Measurements from ENCODE around the gene GPR78. TPM values are rescaled to one million over a fixed set of nuclear protein-coding genes. Genes with fewer than 3 reads are reported as not detected.

Gene GPR78
- polyA plus RNA-seq, 1 donor (not counting 4 experiments of a cell fraction or from before 2014, with no cell fraction given), result not detected

DNA sequence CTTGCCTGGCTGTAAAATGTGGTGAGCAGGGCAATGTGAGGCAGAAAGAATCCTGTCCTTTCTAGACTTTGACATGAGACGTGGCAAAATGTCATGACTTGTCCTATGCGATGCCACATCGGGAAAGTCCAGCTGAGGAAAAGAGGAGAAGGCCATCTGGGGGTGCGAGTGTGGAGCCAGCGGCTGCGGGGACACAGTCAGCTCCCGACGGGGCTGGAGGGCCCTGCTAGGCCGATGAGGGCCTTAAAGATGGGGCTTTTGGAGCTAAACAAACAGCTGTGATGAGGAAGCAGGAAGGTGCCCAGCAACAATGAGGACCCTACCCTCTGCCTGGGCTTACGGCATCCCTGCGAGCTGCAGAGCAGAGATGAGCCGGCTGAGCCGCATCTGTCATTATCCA lies 20.1 kb downstream of the GPR78 start:
- H3K4me1 ChIP-seq (ENCODE audit: control insufficient read depth, extremely low read depth, insufficient read depth, low read length), result no peaks in the 10 kb centered on the region
- H3K4me2 ChIP-seq (ENCODE audit: control insufficient read depth, extremely low read depth, insufficient read depth, low read depth, low read length), result no peak overlapping the region
- DNase-seq (ENCODE audit: low read depth, low spot score) (no peak), FAIRE-seq (no peak)
- H3K9me1 ChIP-seq (ENCODE audit: control insufficient read depth, extremely low read depth, insufficient read depth, low read length), result no peaks in the 10 kb centered on the region
- no peaks in the 10 kb centered on the region for H3K79me2 ChIP-seq (ENCODE audit: control insufficient read depth, insufficient read depth, low read length)
- dilution Hi-C loops (cut with MboI; ENCODE audit: extremely low pct_ligation_motif_present, low sequenced_read_pairs), result no loop called here
- H2AFZ ChIP-seq (ENCODE audit: control insufficient read depth, low read length), result no peak overlapping the region
- no peak overlapping the region for H3K27ac ChIP-seq (ENCODE audit: control insufficient read depth, insufficient read depth, low read length)
- no peak overlapping the region for H3K4me3 ChIP-seq (ENCODE audit: control insufficient read depth in 2 of 3, extremely low read depth in 1 of 3, insufficient read depth in 2 of 3, low read depth in 1 of 3, low read length in 3 of 3)
- H3K27me3 ChIP-seq (ENCODE audit: control insufficient read depth, extremely low read depth, insufficient read depth, low read length), result no peaks in the 10 kb centered on the region
- no peaks in the 10 kb centered on the region for H4K20me1 ChIP-seq (ENCODE audit: control insufficient read depth, extremely low read depth, insufficient read depth, low read length)
- H3K9ac ChIP-seq (ENCODE audit: control insufficient read depth, extremely low read depth, insufficient read depth, low read length), result no peak overlapping the region
- H3K36me3 ChIP-seq (ENCODE audit: control insufficient read depth in 2 of 2, extremely low read depth in 1 of 2, insufficient read depth in 2 of 2, low read length in 2 of 2), result no peaks in the 10 kb centered on the region
- H3K9me3 ChIP-seq (ENCODE audit: control insufficient read depth, low read depth, low read length), result no peaks in the 10 kb centered on the region
- TF ChIP-seq, protein P1, sequence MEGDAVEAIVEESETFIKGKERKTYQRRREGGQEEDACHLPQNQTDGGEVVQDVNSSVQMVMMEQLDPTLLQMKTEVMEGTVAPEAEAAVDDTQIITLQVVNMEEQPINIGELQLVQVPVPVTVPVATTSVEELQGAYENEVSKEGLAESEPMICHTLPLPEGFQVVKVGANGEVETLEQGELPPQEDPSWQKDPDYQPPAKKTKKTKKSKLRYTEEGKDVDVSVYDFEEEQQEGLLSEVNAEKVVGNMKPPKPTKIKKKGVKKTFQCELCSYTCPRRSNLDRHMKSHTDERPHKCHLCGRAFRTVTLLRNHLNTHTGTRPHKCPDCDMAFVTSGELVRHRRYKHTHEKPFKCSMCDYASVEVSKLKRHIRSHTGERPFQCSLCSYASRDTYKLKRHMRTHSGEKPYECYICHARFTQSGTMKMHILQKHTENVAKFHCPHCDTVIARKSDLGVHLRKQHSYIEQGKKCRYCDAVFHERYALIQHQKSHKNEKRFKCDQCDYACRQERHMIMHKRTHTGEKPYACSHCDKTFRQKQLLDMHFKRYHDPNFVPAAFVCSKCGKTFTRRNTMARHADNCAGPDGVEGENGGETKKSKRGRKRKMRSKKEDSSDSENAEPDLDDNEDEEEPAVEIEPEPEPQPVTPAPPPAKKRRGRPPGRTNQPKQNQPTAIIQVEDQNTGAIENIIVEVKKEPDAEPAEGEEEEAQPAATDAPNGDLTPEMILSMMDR (optimal IDR thresholded peaks at IDR 0.05 in 1 of 3, IDR thresholded peaks at IDR 0.05 in 1 of 3, conservative IDR thresholded peaks at IDR 0.05 in 1 of 3; ENCODE audit: extremely low read depth in 1 of 3, insufficient read depth in 2 of 3, low read length in 3 of 3), result no peak
- TF ChIP-seq EZH2 (IDR thresholded peaks at IDR 0.05; ENCODE audit: low read length), result no peak

DNA sequence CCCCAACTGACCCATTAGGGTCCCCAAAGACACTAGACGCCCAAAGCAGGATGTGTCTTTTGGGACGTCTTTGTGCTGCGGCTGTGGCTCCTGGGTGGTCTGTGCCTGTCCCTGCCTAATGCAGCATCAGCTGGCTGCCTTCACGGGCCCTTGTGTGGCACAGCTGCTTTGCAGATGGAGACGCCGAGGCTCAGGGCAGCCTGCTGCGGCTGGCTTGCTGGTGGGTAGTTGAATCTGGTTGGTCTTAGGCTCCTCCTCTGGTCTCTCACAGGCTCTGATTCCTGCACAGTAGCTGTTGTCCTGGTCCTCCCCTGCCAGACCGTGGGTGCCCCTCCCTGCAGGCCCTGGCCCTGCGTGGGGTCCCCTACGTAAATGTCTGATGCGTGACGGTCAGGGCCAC lies 20.5 kb downstream of the GPR78 start:
- Histone ChIP-seq H3K4me2 (ENCODE audit: control insufficient read depth, extremely low read depth, insufficient read depth, low read depth, low read length) (no peak overlapping the region), H2AFZ (ENCODE audit: control insufficient read depth, low read length) (no peak overlapping the region), H3K9me1 (ENCODE audit: control insufficient read depth, extremely low read depth, insufficient read depth, low read length) (no peaks in the 10 kb centered on the region), H3K4me3 (ENCODE audit: control insufficient read depth in 2 of 3, extremely low read depth in 1 of 3, insufficient read depth in 2 of 3, low read depth in 1 of 3, low read length in 3 of 3) (no peak overlapping the region), H3K4me1 (ENCODE audit: control insufficient read depth, extremely low read depth, insufficient read depth, low read length) (no peaks in the 10 kb centered on the region), H3K79me2 (ENCODE audit: control insufficient read depth, insufficient read depth, low read length) (no peaks in the 10 kb centered on the region), H3K36me3 (ENCODE audit: control insufficient read depth in 2 of 2, extremely low read depth in 1 of 2, insufficient read depth in 2 of 2, low read length in 2 of 2) (no peaks in the 10 kb centered on the region), H3K9me3 (ENCODE audit: control insufficient read depth, low read depth, low read length) (no peaks in the 10 kb centered on the region), H3K27me3 (ENCODE audit: control insufficient read depth, extremely low read depth, insufficient read depth, low read length) (no peaks in the 10 kb centered on the region), H4K20me1 (ENCODE audit: control insufficient read depth, extremely low read depth, insufficient read depth, low read length) (no peaks in the 10 kb centered on the region), H3K9ac (ENCODE audit: control insufficient read depth, extremely low read depth, insufficient read depth, low read length) (no peak overlapping the region), H3K27ac (ENCODE audit: control insufficient read depth, insufficient read depth, low read length) (no peak overlapping the region)
- FAIRE-seq (no peak), DNase-seq (ENCODE audit: low read depth, low spot score) (no peak)
- TF ChIP-seq, protein P1 (optimal IDR thresholded peaks at IDR 0.05 in 1 of 3, IDR thresholded peaks at IDR 0.05 in 1 of 3, conservative IDR thresholded peaks at IDR 0.05 in 1 of 3; ENCODE audit: extremely low read depth in 1 of 3, insufficient read depth in 2 of 3, low read length in 3 of 3), result no peak
- no peak for TF ChIP-seq EZH2 (IDR thresholded peaks at IDR 0.05; ENCODE audit: low read length)
- dilution Hi-C loops (cut with MboI; ENCODE audit: extremely low pct_ligation_motif_present, low sequenced_read_pairs), result no loop called here
